ENCODE results near the gene ZNF622. TPM values are rescaled to one million over a fixed set of nuclear protein-coding genes. Genes with fewer than 3 reads are reported as not detected.
"Not testable (repeated sequence)": the region's sequence is repeated elsewhere in the genome, so short reads cannot be mapped to it uniquely, and the experiment has no call there.

ZNF622 gene
- total RNA-seq, 1 donor from 2014 or later: 28.5 TPM

DNA sequence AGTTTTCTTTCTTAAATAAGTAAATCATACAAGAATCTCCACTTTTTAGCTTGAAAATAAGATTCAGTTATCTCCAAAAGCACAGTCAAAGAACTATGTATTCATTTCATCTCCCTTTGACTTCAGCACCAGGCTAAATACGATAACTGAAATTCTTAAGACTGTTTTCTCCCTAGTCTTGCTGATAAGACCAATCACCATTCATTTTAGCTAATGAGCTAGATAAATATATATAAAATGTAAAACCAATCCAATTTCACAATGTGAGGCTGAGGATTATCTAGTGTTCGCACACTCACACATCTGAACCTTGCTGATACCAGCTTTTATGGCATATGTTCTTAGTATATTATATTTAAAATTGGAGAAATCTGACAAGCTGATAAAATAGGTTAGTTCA is 17.3 kb upstream of the ZNF622 start:
- Mint-ChIP-seq H3K4me3 (ENCODE audit: low read depth) (no peak overlapping the region), H3K4me1 (ENCODE audit: low read depth) (peaks cover 8% of the 10 kb centered on the region), H3K27me3 (no peaks in the 10 kb centered on the region), H3K36me3 (ENCODE audit: insufficient read depth) (peaks cover 2% of the 10 kb centered on the region), H3K27ac (no peak overlapping the region), H3K9me3 (ENCODE audit: low read depth) (peaks cover 3% of the 10 kb centered on the region)
- no peak for DNase-seq (ENCODE audit: low spot score, unreplicated experiment)
- TF ChIP-seq, protein P1, sequence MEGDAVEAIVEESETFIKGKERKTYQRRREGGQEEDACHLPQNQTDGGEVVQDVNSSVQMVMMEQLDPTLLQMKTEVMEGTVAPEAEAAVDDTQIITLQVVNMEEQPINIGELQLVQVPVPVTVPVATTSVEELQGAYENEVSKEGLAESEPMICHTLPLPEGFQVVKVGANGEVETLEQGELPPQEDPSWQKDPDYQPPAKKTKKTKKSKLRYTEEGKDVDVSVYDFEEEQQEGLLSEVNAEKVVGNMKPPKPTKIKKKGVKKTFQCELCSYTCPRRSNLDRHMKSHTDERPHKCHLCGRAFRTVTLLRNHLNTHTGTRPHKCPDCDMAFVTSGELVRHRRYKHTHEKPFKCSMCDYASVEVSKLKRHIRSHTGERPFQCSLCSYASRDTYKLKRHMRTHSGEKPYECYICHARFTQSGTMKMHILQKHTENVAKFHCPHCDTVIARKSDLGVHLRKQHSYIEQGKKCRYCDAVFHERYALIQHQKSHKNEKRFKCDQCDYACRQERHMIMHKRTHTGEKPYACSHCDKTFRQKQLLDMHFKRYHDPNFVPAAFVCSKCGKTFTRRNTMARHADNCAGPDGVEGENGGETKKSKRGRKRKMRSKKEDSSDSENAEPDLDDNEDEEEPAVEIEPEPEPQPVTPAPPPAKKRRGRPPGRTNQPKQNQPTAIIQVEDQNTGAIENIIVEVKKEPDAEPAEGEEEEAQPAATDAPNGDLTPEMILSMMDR (IDR thresholded peaks at IDR 0.05; ENCODE audit: unreplicated experiment): no peak

DNA sequence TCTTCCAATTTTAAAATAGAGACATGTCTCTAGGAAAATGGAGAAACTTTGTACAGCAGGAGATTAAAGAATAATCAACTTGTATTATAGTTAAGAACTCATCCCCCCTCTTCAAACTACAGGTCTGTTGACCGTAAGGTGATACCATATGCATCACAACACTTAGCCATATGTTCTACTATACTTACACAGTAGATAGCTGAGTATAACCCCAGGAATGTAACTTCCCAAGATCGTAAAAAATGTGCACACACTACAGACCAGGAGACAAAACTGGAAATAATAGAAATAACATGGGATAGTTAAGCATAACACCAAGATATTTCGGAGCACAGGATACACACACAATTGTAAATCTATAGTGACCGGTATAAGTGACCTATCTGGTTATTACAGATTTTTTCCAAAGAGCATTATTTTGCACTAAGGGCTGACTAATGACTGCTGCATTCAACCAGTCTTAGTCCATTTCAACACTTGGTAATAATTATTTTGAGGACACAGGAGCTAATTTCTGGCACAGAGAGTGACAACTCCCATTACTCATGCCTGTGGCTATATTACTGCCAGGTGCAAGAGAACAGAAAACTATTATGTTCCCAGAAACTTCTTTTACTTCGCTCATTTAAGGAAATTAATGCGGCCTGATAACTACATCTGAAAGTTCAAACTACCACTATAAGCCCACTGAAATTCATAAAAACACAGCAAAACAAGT is 15.4 kb upstream of the ZNF622 start:
- Mint-ChIP-seq H3K4me3 (ENCODE audit: low read depth) (no peak overlapping the region), H3K9me3 (ENCODE audit: low read depth) (peaks cover 3% of the 10 kb centered on the region), H3K27ac (no peak overlapping the region), H3K4me1 (ENCODE audit: low read depth) (peaks cover 5% of the 10 kb centered on the region), H3K36me3 (ENCODE audit: insufficient read depth) (peaks cover 2% of the 10 kb centered on the region), H3K27me3 (no peaks in the 10 kb centered on the region)
- DNase-seq (ENCODE audit: low spot score, unreplicated experiment): no peak
- TF ChIP-seq, protein P1 (IDR thresholded peaks at IDR 0.05; ENCODE audit: unreplicated experiment): no peak

DNA sequence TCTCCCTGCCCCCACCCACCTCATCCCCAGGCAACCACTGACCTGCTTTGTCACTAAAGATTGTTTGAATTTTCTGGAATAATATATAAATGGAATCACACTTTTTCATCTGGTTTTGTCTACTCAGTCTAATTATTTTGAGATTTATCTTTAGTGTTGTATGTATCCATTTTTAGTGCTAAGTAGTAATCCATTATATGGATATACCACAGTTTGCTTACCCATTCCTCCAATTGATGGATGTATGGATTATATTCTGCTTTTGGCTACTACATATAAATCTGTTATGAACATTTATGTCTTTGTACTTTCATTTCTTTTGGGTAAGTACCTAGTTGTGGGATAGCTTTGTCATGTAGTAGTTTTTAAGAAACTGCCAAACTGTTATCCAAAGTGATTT is 14.5 kb upstream of the ZNF622 start:
- DNase-seq (ENCODE audit: low spot score, unreplicated experiment): no peak
- TF ChIP-seq, protein P1 (IDR thresholded peaks at IDR 0.05; ENCODE audit: unreplicated experiment): no peak
- Mint-ChIP-seq H3K4me3 (ENCODE audit: low read depth) (no peak overlapping the region), H3K27me3 (no peaks in the 10 kb centered on the region), H3K9me3 (ENCODE audit: low read depth) (peaks cover 3% of the 10 kb centered on the region), H3K27ac (no peak overlapping the region), H3K36me3 (ENCODE audit: insufficient read depth) (peaks cover 2% of the 10 kb centered on the region), H3K4me1 (ENCODE audit: low read depth) (peaks cover 5% of the 10 kb centered on the region)

DNA sequence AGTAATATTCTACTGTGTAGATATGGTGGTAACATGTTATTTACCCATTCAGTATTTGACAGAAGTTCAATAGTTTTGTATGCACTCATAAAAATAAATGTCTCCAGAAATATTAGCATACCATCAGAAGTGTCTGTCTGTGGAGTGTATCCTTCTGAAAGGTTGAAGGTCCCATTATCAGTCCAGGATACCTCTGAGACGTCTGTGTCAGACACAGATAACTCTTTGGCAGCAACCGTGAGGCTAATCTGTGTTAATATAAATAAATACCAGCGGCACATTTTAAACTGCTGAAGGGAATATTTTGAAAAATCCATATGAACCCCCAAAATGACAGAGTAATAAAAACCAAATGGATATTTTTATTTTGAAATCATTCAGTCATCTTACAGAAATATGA is 11.9 kb upstream of the ZNF622 start:
- H3K27me3 Mint-ChIP-seq: no peaks in the 10 kb centered on the region
- TF ChIP-seq, protein P1 (IDR thresholded peaks at IDR 0.05; ENCODE audit: unreplicated experiment): no peak
- peaks cover 2% of the 10 kb centered on the region for H3K36me3 Mint-ChIP-seq (ENCODE audit: insufficient read depth)
- peaks cover 3% of the 10 kb centered on the region for H3K9me3 Mint-ChIP-seq (ENCODE audit: low read depth)
- no peak for DNase-seq (ENCODE audit: low spot score, unreplicated experiment)
- H3K4me3 Mint-ChIP-seq (ENCODE audit: low read depth): no peak overlapping the region
- no peak overlapping the region for H3K27ac Mint-ChIP-seq
- no peaks in the 10 kb centered on the region for H3K4me1 Mint-ChIP-seq (ENCODE audit: low read depth)

DNA sequence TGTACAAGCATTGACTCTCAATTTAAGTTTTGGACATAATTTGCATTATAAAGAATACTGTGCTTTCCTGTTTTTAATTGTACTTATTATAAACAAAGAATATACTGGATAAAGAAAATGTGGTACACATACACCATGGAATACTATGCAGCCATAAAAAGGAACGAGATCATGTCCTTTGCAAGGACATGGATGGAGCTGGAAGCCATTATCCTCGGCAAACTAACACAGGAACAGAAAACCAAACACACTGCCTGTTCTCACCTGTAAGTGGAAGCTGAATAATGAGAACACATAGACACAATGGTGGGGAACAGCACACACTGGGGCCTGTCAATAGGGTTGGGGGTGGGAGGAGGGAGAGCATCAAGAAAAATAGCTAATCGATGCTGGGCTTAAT is 10.8 kb upstream of the ZNF622 start:
- H3K4me1 Mint-ChIP-seq (ENCODE audit: low read depth): not testable (repeated sequence)

DNA sequence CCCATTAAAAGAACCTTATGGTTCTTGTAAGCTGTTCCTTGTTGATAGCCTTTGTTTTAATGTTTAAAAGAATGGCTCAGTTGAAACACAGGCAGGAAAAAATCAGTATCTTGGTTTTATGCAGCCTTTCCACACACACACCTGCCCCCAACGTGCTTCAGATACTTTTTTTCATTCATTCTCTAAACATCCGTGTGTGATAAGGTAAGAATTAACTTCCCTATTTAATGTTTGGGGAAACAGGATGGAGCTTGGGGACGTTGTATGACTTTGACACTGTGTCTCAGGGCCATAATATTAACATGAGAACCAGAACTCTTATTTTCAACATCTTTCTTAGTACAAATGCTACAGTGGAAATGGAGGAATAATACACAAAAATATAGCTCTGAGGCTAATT is 5.8 kb upstream of the ZNF622 start:
- no peaks in the 10 kb centered on the region for H3K9me3 Mint-ChIP-seq (ENCODE audit: low read depth)
- H3K36me3 Mint-ChIP-seq (ENCODE audit: insufficient read depth): peaks cover 1% of the 10 kb centered on the region
- TF ChIP-seq, protein P1 (IDR thresholded peaks at IDR 0.05; ENCODE audit: unreplicated experiment): no peak
- H3K4me3 Mint-ChIP-seq (ENCODE audit: low read depth): no peak overlapping the region
- H3K27me3 Mint-ChIP-seq: no peaks in the 10 kb centered on the region
- peaks cover 24% of the 10 kb centered on the region for H3K4me1 Mint-ChIP-seq (ENCODE audit: low read depth)
- H3K27ac Mint-ChIP-seq: no peak overlapping the region
- no peak for DNase-seq (ENCODE audit: low spot score, unreplicated experiment)

More for the DNA sequence above, 10.8 kb upstream of the ZNF622 start:
- not testable (repeated sequence) for H3K27me3 Mint-ChIP-seq; H3K9me3 Mint-ChIP-seq (ENCODE audit: low read depth); DNase-seq (ENCODE audit: low spot score, unreplicated experiment); H3K27ac Mint-ChIP-seq; H3K36me3 Mint-ChIP-seq (ENCODE audit: insufficient read depth); H3K4me3 Mint-ChIP-seq (ENCODE audit: low read depth)

Measured in progenitor cell of endocrine pancreas (in vitro differentiated cells).